ENCODE measurements around the gene CASZ1.

Gene CASZ1

DNA sequence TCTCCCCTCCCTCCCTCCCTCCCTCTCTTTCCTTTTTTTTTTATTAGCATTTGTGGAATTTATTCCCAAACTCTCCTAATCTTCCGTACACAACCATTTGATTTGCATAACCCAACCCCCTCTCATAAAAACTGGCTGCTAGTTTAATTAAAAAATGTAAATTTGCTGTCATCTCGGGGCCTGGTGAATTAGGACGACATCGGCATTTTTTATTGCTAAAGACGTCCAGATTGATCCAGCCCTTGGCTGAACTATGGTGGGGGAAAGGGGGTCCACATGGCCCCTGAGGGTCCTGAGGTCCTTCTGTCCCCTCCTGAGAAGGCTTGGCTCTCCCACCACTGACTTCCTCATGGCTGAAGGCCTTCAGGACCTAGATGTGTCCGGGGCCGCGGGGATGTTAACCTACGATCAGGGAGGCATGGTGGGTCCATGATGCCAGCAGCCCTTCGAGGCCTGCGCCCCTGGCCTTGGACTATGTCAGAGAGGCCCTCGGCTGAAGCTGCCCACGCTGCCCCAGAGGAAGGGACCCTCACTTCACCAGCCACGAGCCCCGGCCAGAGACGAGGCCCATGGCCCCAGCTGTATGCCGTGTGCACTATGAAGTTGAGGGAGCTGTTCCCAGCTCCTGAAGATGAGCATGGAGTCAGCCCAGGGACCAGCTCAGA lies 105.2 kb downstream of the CASZ1 start:
- DNase-seq (ENCODE audit: low read depth in 3 of 3, low spot score in 1 of 3), result no peak

DNA sequence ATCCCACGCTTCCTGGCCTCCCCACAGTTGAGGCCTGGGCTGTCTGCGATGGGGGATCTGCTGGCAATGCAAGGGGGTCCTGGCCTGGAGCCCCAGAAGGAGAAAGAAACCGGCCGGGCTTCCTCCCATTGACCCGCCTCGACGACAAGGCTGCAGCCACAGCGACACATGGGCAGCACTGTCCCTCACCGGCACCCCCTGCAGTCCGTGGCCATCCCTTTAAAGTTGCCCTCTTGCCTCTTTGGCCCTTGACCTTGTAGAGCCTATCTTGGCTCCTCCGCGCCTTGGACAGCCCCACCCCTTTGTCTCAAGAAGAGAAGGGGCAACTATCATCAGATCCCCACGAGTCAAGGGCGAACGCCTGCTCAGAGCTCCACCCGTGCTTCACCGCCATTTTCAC lies 106.0 kb downstream of the CASZ1 start:
- no peak for DNase-seq (ENCODE audit: low read depth in 3 of 3, low spot score in 1 of 3)

DNA sequence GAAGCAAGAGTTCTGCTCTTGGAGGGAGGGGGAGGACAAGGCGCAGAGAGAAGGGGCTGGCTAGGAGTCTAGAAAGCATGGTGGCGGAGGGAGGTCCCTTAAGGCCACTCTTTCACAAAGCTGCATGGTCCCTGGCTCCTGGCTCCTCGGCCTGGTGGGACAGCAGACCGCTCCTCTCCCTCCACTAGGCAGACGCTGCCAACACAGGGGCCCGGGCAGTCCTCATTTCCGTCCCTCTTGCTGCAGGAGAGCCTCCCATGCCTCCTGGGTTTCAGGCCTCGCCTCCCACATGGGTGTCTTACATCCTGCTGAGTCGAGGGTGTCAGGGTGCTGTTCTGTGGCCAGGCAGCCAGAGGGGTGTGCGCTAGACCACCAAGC lies 108.0 kb downstream of the CASZ1 start:
- DNase-seq (ENCODE audit: low read depth in 3 of 3, low spot score in 1 of 3), result no peak

DNA sequence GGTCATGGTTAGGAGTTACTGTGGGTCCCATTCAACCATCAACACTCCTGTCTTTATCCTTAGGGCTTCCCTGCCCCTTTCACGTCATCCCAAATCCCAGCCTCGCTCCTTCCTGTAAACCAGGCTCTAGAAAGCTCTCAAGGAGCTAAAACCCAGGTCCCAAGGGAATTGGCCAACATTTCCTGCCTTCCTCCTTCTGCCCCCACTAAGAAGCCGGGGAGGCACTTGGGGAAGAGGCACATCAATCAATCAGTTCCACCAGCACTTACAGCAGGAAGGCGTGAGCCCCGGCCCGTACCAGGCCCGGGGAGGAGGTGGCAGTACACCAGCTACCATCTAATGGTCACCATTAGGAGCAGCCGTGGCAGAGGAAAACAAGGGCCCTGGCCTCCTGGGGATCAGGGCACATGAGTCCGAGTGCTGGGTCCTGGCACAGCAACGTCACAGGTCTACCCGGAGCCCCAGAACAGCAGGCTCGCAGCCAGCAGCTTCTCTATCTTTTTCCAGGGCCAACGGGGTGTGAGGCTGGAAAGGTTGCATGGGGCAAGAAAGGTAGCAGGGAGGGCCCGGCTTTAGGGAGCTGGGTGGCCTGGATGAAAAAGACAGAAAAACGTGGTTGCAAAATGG lies 108.6 kb downstream of the CASZ1 start:
- no peak for DNase-seq (ENCODE audit: low read depth in 3 of 3, low spot score in 1 of 3)

DNA sequence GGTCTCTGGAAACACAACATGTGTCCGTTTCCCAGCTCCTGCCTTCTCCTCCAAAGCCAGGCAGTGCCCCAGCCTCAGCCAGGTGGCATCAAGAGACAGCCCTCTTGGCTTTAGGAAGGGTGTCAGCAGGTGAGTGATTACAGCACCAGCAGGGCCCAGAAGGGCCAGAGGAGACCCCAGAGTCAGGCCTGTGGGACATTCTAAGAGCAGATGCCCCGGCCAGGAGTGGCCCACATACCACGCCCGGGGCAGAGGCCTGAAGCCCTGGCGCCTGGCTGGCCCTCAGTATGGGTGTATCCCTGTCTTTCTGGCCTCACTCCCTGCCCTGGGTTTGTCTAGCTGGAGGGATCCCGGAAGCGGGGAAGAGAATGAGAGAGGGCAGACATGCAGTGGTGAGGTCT lies 109.2 kb downstream of the CASZ1 start:
- no peak for DNase-seq (ENCODE audit: low read depth in 3 of 3, low spot score in 1 of 3)

DNA sequence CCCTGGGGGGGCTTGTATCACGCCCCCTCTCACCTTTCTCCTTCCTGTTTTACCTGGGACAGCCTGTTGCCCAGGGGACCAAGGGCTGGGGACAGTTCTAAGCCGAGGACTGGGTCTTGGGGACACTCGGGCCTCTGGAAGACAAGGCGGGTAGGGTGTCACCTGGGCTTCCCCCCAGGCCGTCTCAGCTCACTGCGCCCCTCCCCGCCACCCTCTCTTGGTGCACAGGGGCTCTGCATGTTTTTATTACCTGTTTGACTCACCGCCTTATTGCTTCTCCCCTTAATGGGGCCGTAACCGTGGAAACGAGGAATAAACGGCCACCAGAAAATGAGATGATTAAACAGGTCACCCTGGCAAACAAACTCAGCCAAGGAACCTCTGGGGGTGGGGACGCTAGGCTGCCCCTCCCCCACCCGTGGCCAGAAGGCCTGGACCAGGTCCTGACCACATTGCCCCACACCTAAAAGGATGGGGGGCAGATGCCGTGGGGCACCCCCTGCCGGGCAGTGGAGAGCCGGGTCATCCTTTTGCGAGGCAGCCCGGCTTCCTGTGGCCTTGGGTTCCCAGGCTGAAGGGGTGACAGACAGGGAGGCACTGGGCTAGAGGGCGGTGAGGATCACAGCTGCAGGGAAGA lies 109.9 kb downstream of the CASZ1 start:
- DNase-seq (ENCODE audit: low read depth in 3 of 3, low spot score in 1 of 3), result no peak

DNA sequence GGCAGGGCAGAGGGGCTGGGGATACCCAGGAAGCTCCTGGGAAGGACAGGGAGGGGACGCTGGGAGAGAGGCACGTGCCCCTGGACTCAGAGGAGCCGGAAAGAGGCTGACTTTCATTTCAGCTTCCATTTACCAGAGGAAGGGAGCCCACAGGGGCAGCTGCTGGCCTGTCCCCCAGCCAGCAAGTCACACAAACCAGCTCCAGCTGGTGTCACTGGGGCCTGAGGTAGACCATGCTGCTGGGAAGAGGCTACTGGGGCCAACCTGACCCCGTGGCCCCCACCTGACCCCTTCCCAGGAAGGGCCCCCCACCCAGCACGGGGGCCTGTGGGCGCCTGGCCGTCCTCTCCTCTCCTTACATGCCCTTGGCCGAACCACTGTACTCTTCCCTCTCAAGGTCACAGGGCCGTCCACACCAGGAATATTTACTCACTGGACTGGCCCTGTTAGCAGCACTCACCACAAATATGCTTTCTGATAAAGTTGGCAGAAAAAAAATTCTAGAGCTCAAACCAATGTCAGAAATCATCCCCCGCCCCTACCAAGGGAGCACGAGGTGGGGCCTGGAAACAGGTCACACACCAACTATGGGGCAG lies 110.5 kb downstream of the CASZ1 start:
- no peak for DNase-seq (ENCODE audit: low read depth in 3 of 3, low spot score in 1 of 3)

DNA sequence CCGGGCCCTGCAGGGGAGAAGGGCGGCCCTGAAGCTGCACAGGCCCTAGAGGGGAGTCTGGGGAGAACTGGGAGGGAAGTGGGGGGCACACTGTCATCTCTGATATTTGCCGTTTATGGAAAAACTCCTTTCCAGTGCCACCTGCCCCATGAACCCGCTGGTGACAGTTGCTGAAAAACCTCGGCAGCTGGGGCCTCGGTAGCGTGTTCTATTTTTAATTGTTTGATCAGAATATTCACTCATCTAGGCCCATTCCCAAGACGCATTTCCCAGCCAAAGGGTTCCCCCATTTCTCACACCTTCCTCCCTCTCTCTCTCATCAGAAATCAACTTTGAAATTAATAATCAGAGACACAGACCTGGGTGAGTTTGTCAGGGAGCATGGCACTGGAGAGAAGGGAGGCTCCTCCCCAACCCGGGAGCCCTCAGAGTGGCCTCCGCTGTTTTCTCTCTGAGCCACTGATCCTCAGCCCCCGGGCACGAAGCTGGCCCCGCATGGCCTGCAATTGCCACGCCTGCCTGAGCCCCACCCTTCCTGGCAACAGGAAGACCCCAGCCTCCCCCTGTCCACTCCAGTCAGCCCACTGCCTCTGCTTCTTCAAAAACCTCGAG lies 111.1 kb downstream of the CASZ1 start:
- no peak for DNase-seq (ENCODE audit: low read depth in 3 of 3, low spot score in 1 of 3)

DNA sequence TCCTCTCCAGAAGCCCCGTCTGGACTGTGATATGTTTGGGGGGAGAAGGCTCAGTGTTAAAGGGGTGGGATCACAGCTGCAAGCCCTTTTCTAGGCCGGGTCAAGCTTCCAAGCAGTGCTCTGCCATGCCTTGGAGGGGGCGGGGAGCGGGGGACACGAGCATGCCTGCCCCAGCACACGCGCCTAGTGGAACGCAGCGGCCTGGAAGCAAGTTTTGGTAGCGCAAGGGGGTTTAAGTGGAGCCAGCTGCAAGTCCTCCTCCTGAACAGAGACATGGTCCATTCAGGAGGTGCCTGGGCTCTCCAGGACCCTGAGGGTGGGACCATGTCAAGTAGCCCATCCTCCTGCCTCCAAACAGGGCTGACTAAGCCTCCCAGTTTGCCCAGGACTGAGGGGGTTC lies 112.2 kb downstream of the CASZ1 start:
- DNase-seq (ENCODE audit: low read depth in 3 of 3, low spot score in 1 of 3), result no peak

DNA sequence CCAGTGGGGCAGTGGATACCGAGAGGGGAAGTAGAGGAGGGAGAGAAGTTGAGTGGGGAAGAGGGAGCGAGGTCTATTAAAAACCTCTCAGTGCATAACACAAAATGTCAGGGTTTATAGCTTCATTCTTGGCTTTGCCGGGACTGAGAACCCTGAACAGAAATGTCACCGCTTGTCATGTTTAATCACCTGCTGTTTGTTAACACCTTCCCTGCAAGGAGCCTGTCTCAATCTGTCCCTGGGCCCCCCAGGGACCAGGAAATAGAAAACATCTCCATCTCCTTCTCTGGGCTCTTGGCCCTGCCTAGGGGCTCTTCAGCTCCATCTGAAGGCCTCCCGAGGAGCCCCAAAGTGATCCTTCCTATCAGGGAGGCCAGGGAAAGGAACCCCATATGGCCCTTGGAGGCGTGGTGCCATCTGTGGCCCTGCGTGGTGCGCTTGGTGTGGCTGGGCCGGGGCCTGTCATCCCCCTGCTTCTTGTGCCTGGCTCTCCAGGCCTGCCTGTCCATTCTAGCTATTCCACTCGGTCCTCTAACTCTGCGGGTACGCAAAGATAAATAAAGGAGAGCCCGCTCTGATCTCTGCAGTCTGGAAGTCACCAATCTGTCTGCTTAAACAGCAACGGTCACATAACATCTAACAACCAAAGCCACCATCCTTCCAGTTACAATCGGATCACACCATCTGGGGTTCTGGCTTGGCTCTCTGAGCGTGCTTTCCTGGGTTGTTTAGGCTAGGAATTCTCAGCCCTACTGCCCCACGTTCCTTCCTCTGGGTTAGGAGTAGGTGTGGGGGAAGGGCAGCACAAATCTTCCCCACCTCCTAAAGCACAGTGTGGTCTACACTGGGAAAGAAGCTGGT lies 113.8 kb downstream of the CASZ1 start:
- DNase-seq (ENCODE audit: low read depth in 3 of 3, low spot score in 1 of 3), result no peak

DNA sequence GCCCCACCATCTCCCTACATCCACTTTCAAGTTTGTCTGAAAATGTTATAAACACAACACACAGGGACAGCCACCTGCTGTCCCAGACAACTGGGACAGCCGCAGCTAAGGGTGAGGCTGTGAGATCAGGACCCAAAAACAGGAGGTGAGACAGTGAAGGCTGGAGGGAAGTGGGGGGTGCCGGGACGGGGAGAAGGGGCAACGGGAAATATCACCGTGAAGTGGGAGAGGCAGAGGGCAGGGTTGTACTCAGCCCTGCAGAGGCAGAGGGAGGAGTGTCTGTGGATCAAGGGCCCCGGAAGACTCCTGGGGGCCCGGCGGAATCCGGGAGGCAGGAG lies 114.4 kb downstream of the CASZ1 start:
- DNase-seq (ENCODE audit: low read depth in 3 of 3, low spot score in 1 of 3), result no peak

DNA sequence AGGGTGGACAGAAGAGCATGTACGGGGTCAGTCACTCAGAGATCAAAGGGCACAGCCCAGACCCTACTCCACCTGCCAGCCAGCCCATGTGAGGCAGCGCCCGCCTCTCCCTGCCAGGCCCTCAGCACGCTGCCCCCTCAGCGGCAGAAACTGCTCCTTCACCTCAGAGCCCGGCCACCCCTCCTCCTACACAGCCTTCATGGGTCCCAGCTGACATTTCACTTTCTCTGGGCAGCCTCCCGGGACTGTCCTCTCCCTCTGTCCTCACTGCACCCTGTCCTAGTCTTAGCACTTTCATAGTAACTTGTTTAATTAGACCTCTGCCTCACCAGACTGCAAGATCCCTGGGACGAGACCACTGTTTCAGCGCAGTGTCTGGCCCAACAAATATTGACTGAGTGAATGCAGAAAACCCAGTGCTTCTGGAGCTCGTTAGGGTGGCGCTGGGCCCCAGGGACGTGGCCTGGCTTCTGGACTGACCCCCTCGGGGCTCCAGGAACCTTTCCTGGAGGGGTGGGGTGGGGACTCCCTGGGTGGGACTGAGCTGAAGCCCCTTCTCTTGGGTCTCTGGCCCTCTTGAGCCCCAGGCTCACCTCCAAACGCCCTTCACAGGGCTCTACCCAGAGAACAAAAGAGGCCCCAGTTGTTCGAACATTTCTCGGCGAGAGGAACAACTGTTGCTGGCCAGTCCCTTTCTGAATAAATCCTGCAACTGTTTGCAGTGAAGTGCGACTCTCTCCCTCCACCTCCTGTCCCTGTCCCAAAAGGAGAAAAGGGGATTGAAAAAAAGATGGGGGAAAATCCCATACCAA lies 114.9 kb downstream of the CASZ1 start:
- no peak for DNase-seq (ENCODE audit: low read depth in 3 of 3, low spot score in 1 of 3)

DNA sequence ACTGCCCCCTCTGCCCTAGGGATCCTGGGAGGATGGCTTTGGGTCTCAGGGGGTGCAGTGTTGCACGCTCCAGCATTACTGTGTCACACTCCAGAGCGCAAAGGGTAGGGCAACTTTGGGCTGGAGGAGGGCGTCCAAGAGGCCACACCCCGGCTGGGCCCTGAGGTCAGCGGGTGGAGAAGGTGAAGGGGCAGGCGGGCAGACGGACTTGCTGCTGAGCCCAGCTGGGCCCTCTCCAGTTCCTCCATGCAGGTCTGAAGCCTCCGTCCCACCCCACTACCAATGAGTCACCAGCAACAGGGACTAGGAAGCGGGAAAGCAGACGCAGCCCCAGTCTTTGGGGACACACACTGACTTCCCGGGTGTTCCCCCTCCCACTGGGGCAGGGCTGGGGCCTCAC lies 116.0 kb downstream of the CASZ1 start:
- no peak for DNase-seq (ENCODE audit: low read depth in 3 of 3, low spot score in 1 of 3)

DNA sequence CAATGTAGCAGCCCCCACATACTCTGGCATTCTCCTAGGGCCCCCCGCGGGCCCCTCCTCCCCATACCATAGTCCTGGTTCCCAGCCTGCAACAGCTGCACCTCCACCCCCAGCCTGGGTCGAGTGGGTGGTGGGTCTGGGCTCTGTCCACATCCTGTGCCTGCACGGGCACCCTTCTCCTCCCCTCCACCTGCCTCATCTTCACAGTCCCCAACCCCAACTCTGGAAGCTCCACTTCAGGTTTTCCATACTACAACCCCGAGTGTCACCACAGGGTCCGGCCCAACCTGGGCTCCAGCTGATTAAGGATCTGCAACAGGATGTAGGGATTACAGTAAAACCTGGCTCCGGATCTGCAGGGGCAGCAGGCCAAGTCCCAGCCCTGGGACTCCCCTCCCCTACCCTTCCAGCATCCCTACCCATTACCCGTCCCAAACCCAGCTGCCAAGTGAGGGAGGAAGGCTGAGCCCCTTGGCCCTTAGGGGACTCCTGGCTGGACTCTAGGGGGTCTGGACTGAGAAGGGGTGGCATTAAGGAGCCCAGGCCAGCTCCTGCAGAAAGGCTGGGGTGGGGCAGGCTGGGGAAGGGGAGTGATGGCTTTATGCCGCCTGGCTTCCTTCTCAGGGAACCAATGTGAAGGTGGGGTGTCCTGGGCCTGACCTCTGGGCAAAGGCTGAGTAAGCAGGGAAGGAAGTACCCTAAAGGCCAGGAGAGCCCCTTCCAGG lies 116.8 kb downstream of the CASZ1 start:
- DNase-seq (ENCODE audit: low read depth in 3 of 3, low spot score in 1 of 3), result no peak

DNA sequence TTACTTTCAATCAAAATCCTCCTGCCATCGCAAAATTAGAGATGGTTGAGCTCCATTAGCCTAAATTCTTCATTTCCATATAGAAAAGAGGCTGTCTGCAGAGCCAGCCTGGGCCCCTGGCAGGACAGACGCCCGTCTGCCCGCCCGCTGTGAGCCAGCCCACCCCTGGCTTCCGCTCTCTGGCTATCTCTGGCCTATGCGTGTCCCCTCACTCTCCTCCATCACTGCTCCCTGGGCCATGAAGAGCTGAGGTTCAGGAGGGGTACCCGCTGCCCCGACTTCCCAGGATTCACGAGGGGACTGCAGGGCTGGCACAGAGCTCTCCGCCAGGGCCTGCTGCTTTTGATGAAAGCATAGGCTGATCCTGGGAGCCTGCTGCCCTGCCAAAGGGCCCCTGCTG lies 117.6 kb downstream of the CASZ1 start:
- no peak for DNase-seq (ENCODE audit: low read depth in 3 of 3, low spot score in 1 of 3)

DNA sequence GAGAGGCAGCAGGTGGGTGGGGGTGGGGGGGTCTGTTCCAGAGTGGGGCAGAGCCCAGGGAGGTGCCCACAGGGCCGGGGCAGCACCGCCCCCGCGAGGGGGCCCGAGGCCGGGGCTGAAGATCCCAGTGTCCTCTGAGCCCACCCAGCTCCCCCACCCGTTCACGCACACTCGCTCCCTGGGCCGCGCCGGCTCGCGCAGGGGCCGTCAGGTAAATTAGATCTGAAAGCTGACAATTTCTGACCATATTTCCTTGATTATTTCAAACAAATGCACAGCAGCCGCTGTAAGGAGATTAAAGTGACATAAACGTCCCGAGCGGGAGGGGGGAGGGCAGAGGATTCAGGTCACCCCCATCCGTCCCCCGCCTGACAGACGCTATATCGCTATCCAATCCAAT lies 118.0 kb downstream of the CASZ1 start:
- no peak for DNase-seq (ENCODE audit: low read depth in 3 of 3, low spot score in 1 of 3)

DNA sequence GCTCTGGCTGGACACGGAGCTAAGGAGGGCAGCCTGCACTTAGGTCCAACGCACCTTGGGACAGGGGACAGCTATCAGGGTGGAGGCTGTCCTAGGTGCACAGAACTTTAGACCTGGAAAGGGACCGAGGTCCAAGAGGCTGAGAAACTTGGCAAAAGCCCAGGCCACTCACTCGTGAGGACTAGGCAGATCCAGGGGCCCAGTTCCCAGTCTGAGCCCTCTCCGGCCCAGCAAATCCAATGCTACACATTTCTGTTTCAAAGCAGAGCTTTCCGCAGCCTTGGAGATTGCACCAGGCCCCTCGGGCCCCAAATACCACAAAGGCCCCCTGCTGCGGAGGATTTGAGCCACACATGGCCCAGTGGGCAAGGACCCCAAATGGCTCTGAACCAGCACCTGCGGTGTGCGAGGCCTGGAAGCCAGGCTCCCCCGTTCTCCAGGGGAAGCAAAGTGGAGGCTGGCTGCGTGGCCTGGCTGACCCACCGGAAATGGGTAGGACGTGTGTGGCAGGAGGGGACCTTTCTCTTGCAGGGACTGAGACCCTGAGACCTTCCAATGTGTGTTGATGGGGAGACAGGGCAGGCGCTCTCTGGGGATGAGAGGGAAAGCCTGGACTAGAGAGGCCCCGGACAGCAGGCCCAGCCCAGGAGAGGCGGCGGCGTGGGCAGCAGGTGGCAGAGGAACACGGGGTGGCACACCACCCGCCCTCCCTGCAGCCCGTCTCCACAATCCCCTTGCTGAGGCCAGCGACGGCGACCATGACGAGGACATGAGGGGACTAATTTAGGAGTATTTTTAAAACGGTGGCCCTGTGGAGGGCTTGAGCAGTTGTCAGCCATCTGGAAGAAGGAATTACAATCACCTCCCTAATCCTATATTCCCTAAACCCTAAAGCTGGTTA lies 118.7 kb downstream of the CASZ1 start:
- no peak for DNase-seq (ENCODE audit: low read depth in 3 of 3, low spot score in 1 of 3)

DNA sequence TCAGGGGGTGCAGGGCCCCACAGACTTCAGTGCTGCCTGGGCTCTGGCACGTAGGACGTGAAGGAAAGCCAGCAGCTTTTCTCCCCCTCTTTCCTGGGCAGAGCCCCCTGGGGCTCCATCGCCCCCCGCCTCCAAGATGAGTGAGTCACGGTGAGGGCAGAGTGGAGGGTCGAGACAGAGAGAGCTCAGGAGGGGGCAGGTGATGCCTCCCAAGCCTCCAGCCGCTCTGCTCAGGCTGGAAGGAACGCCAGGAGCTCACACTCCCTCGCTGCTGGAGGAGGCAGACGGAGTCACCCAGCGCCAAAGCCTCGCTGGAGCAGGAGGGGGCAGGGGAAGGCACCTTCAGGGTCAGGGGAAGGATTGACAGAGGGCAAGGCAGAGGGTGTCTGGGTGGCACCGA lies 119.5 kb downstream of the CASZ1 start:
- DNase-seq (ENCODE audit: low read depth in 3 of 3, low spot score in 1 of 3), result no peak

DNA sequence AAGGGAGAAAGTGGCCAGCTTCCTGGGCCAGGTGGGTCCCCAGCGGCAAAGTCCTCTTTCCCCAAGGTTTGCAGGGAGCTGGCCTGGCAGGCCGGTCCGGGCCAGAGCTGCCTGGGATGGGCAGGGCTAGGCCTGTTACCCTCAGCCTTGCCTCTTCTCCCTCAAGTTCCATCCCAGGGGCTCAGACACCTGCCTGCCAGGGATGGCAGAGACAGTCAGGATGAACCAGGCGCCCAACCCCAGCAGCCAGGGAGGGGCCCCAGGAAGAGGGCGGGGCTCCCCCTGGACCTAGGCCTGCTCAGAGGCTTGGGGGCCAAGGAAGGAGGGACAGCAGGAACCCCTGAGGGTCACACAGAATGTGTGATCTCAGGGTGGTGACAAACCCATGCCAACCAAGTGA lies 120.6 kb downstream of the CASZ1 start:
- DNase-seq (ENCODE audit: low read depth in 3 of 3, low spot score in 1 of 3), result no peak

All from stimulated activated CD4-positive, alpha-beta T cell treated with anti-CD3 and anti-CD28 coated beads, TNF-alpha, amount 100 ng/mL, for 1 hour (primary cell).